Measurements from ENCODE around the gene CD14. TPM values are rescaled to one million over a fixed set of nuclear protein-coding genes. Genes with fewer than 3 reads are reported as not detected.
"Not testable (repeated sequence)": the region's sequence is repeated elsewhere in the genome, so short reads cannot be mapped to it uniquely, and the experiment has no call there.

Gene CD14
- total and polyA plus RNA-seq, 2 donors (not counting 3 experiments of a cell fraction or from before 2014, with no cell fraction given): 0.33 to 3.7 TPM

DNA sequence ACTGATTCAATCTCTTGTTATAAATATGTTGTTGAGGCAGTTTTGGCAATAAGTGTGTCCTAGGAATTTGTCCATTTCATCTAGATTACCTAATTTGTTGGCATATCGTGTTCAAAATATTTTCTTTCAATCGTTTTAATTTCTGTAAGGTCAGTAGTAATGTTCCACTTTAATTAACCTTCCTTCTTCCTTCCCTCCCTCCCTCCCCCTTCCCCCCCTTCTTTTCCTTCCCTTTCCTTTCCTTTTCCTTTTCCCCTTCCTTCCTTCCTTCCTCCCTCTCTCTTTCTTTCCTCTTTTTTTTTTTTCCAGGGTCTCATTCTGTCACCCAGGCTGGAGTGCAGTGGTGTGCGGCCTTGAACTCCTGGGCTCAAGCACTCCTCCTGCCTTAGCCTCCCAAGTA is 27.1 kb downstream of the CD14 start:
- Histone ChIP-seq H3K9ac (replicated peaks; ENCODE audit: extremely low read depth, insufficient read depth, low read length) (no peak overlapping the region), H3K79me2 (ENCODE audit: control insufficient read depth, insufficient read depth, low read length) (no peaks in the 10 kb centered on the region), H3K9me1 (replicated peaks; ENCODE audit: control insufficient read depth, extremely low read depth, insufficient read depth, low read length) (no peaks in the 10 kb centered on the region), H3K4me3 (replicated peaks in 1 of 3; ENCODE audit: insufficient read depth in 1 of 3, low read depth in 1 of 3, low read length in 3 of 3) (no peak overlapping the region), H2AFZ (ENCODE audit: low read depth, low read length) (no peak overlapping the region), H3K4me1 (ENCODE audit: control insufficient read depth, extremely low read depth, insufficient read depth, low read length) (peaks cover 12% of the 10 kb centered on the region), H3K27ac (ENCODE audit: insufficient read depth, low read depth, low read length) (no peak overlapping the region), H3K9me3 (replicated peaks; ENCODE audit: control insufficient read depth, insufficient read depth, low read length) (no peaks in the 10 kb centered on the region), H3K36me3 (ENCODE audit: control insufficient read depth in 2 of 2, extremely low read depth in 1 of 2, insufficient read depth in 2 of 2, low read length in 2 of 2) (no peaks in the 10 kb centered on the region), H3K27me3 (ENCODE audit: control insufficient read depth in 2 of 2, insufficient read depth in 2 of 2, low read length in 2 of 2) (no peaks in the 10 kb centered on the region), H4K20me1 (replicated peaks; ENCODE audit: control insufficient read depth, extremely low read depth, insufficient read depth, low read length) (no peaks in the 10 kb centered on the region), H3K4me2 (ENCODE audit: insufficient read depth, low read length) (no peak overlapping the region)
- intact Hi-C loops (cut with micrococcal nuclease): no loop called here
- CTCF ChIA-PET: no interaction called here
- BruUV-seq (replicated peaks): no TSS peak
- TF ChIP-seq EZH2 (IDR thresholded peaks at IDR 0.05; ENCODE audit: borderline replicate concordance, low read depth, low read length, severe bottlenecking) (no peak), POLR2A (IDR thresholded peaks at IDR 0.05; ENCODE audit: low read depth, low read length) (no peak), JUN (IDR thresholded peaks at IDR 0.05; ENCODE audit: borderline replicate concordance, insufficient read depth, insufficient read length, low read depth) (no peak)
- TF ChIP-seq, protein P1, sequence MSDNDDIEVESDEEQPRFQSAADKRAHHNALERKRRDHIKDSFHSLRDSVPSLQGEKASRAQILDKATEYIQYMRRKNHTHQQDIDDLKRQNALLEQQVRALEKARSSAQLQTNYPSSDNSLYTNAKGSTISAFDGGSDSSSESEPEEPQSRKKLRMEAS (IDR thresholded peaks at IDR 0.05; ENCODE audit: insufficient read depth, insufficient read length): no peak
- dilution Hi-C loops (cut with MboI; ENCODE audit: extremely low pct_ligation_motif_present, low sequenced_read_pairs): no loop called here
- no peak for FAIRE-seq
- POLR2A ChIA-PET: no interaction called here
- no peak for DNase-seq (ENCODE audit: low read depth, low spot score)

DNA sequence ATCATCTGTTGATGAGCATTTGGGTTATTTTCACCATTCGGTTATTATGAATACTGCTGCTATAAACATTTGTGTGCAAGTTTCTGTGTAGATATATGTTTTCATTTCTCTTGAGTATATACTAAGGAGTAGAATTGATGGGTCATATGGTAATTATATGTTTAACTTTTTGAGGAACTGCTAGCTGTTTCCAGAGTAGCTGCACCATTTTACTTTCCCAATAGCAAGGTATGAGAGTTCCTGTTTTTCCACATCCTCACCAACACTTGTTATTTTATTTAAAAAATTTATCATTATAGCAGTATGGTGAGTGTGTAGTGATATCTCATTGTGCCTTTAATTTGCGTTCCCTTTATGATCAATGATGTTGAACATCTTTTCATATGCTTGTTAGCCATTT is 29.2 kb downstream of the CD14 start:
- no peak for FAIRE-seq
- Histone ChIP-seq H3K9me1 (replicated peaks; ENCODE audit: control insufficient read depth, extremely low read depth, insufficient read depth, low read length) (no peaks in the 10 kb centered on the region), H3K36me3 (ENCODE audit: control insufficient read depth in 2 of 2, extremely low read depth in 1 of 2, insufficient read depth in 2 of 2, low read length in 2 of 2) (no peaks in the 10 kb centered on the region), H3K27me3 (ENCODE audit: control insufficient read depth in 2 of 2, insufficient read depth in 2 of 2, low read length in 2 of 2) (no peaks in the 10 kb centered on the region), H3K4me3 (replicated peaks in 1 of 3; ENCODE audit: insufficient read depth in 1 of 3, low read depth in 1 of 3, low read length in 3 of 3) (no peak overlapping the region), H2AFZ (ENCODE audit: low read depth, low read length) (no peak overlapping the region), H3K27ac (ENCODE audit: insufficient read depth, low read depth, low read length) (no peak overlapping the region), H3K4me2 (ENCODE audit: insufficient read depth, low read length) (no peak overlapping the region), H3K9ac (replicated peaks; ENCODE audit: extremely low read depth, insufficient read depth, low read length) (no peak overlapping the region), H3K79me2 (ENCODE audit: control insufficient read depth, insufficient read depth, low read length) (no peaks in the 10 kb centered on the region), H3K9me3 (replicated peaks; ENCODE audit: control insufficient read depth, insufficient read depth, low read length) (no peaks in the 10 kb centered on the region), H4K20me1 (replicated peaks; ENCODE audit: control insufficient read depth, extremely low read depth, insufficient read depth, low read length) (no peaks in the 10 kb centered on the region), H3K4me1 (ENCODE audit: control insufficient read depth, extremely low read depth, insufficient read depth, low read length) (peaks cover under 1% of the 10 kb centered on the region)
- ChIA-PET CTCF (no interaction called here), POLR2A (no interaction called here)
- BruUV-seq (replicated peaks): no TSS peak
- intact Hi-C loops (cut with micrococcal nuclease): no loop called here
- dilution Hi-C loops (cut with MboI; ENCODE audit: extremely low pct_ligation_motif_present, low sequenced_read_pairs): no loop called here
- no peak for DNase-seq (ENCODE audit: low read depth, low spot score)
- TF ChIP-seq, protein P2, sequence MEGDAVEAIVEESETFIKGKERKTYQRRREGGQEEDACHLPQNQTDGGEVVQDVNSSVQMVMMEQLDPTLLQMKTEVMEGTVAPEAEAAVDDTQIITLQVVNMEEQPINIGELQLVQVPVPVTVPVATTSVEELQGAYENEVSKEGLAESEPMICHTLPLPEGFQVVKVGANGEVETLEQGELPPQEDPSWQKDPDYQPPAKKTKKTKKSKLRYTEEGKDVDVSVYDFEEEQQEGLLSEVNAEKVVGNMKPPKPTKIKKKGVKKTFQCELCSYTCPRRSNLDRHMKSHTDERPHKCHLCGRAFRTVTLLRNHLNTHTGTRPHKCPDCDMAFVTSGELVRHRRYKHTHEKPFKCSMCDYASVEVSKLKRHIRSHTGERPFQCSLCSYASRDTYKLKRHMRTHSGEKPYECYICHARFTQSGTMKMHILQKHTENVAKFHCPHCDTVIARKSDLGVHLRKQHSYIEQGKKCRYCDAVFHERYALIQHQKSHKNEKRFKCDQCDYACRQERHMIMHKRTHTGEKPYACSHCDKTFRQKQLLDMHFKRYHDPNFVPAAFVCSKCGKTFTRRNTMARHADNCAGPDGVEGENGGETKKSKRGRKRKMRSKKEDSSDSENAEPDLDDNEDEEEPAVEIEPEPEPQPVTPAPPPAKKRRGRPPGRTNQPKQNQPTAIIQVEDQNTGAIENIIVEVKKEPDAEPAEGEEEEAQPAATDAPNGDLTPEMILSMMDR (IDR thresholded peaks at IDR 0.05; ENCODE audit: extremely low read depth in 1 of 2, insufficient read depth in 1 of 2, low read depth in 1 of 2, low read length in 2 of 2): no peak
- TF ChIP-seq, protein P1 (IDR thresholded peaks at IDR 0.05; ENCODE audit: insufficient read depth, insufficient read length): no peak
- no peak for TF ChIP-seq JUN (IDR thresholded peaks at IDR 0.05; ENCODE audit: borderline replicate concordance, insufficient read depth, insufficient read length, low read depth)
- TF ChIP-seq POLR2A (IDR thresholded peaks at IDR 0.05; ENCODE audit: low read depth, low read length): no peak
- TF ChIP-seq EZH2 (IDR thresholded peaks at IDR 0.05; ENCODE audit: borderline replicate concordance, low read depth, low read length, severe bottlenecking): no peak
- TF ChIP-seq MYC (IDR thresholded peaks at IDR 0.05; ENCODE audit: low read depth, low read length): no peak
- no peak for TF ChIP-seq POLR2AphosphoS5 (IDR thresholded peaks at IDR 0.05; ENCODE audit: insufficient read depth, low read depth, low read length)
- no peak for TF ChIP-seq FOS (IDR thresholded peaks at IDR 0.05; ENCODE audit: borderline replicate concordance, insufficient read depth, low read length)
- TF ChIP-seq GATA2 (IDR thresholded peaks at IDR 0.05; ENCODE audit: insufficient read depth, insufficient read length, low read depth, low read length): no peak

DNA sequence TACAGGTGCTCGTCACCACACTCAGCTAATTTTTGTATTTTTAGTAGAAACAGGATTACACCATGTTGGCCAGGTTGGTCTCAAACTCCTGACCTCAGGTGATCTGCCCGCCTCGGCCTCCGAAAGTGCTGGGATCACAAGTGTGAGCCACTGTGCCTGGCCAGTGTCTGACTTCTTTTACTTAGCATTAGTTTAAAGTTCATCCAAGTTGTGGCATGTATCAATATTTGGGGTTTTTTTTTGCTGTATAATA is 29.6 kb downstream of the CD14 start:
- H4K20me1 ChIP-seq (replicated peaks; ENCODE audit: control insufficient read depth, extremely low read depth, insufficient read depth, low read length); DNase-seq (ENCODE audit: low read depth, low spot score); dilution Hi-C loops (cut with MboI; ENCODE audit: extremely low pct_ligation_motif_present, low sequenced_read_pairs); H3K9me1 ChIP-seq (replicated peaks; ENCODE audit: control insufficient read depth, extremely low read depth, insufficient read depth, low read length); H3K27ac ChIP-seq (ENCODE audit: insufficient read depth, low read depth, low read length); POLR2A ChIA-PET; H3K4me3 ChIP-seq (replicated peaks in 1 of 3; ENCODE audit: insufficient read depth in 1 of 3, low read depth in 1 of 3, low read length in 3 of 3); H3K9me3 ChIP-seq (replicated peaks; ENCODE audit: control insufficient read depth, insufficient read depth, low read length); CTCF ChIA-PET; H3K36me3 ChIP-seq (ENCODE audit: control insufficient read depth in 2 of 2, extremely low read depth in 1 of 2, insufficient read depth in 2 of 2, low read length in 2 of 2); H3K9ac ChIP-seq (replicated peaks; ENCODE audit: extremely low read depth, insufficient read depth, low read length); H3K4me1 ChIP-seq (ENCODE audit: control insufficient read depth, extremely low read depth, insufficient read depth, low read length); H3K4me2 ChIP-seq (ENCODE audit: insufficient read depth, low read length); H3K79me2 ChIP-seq (ENCODE audit: control insufficient read depth, insufficient read depth, low read length); H2AFZ ChIP-seq (ENCODE audit: low read depth, low read length); intact Hi-C loops (cut with micrococcal nuclease); FAIRE-seq; BruUV-seq (replicated peaks); H3K27me3 ChIP-seq (ENCODE audit: control insufficient read depth in 2 of 2, insufficient read depth in 2 of 2, low read length in 2 of 2): not testable (repeated sequence)

Measured in endothelial cell of umbilical vein (primary cell).